Tongue (tissue), 2 donors: ENCODE results near the gene MYT1. TPM values are rescaled to one million over a fixed set of nuclear protein-coding genes. Genes with fewer than 3 reads are reported as not detected.

Experiments used
- DNase-seq: peaks from one replicate; pipeline ENCODE4 v3.0.0-alpha.2; 2015
- total RNA-seq: library from RNA; depleted of rRNA; stranded (reverse); fragments of >200 nt; gene quantifications from one replicate; pipeline ENCODE4 v1.2.3, GENCODE V29; 2014

The MYT1 gene
- total RNA-seq, 1 donor from 2014 or later, result 0.31 TPM

- no peak for DNase-seq
Measured at GRCh38 chr20:64219202-64219601, 55.0 kb downstream of the MYT1 start.

GRCh38 chr20:64219730-64220129 lies 55.5 kb downstream of the MYT1 start:
- DNase-seq, result no peak

DNA sequence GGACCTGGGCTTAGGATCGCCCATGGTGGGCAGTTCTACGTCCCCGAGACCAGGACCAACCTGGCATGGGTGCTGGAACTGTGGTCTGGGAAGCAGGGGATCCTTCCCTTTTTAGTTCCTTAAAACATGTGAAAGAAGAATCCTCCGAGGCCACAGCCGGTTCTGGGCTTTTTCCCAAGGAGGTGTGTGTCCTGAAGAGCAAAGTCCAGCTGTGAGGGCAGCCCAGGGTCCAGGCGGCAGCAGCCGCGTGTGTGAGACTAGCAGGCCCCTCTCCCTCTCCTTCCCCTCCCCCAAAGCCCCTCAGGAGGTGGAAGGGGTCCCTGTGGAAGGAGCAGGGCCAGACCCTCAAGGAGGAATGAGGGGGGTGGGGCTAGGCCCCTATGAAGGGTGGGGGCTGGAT lies 56.2 kb downstream of the MYT1 start:
- no peak for DNase-seq

- DNase-seq, result no peak
Measured at GRCh38 chr20:64220891-64221527, 56.8 kb downstream of the MYT1 start.

- peak; percentile 39 for DNase-seq
Measured at GRCh38 chr20:64222291-64222735, 58.1 kb downstream of the MYT1 start.

GRCh38 chr20:64222851-64223525 lies 58.7 kb downstream of the MYT1 start:
- peak; percentile 28 for DNase-seq

DNA sequence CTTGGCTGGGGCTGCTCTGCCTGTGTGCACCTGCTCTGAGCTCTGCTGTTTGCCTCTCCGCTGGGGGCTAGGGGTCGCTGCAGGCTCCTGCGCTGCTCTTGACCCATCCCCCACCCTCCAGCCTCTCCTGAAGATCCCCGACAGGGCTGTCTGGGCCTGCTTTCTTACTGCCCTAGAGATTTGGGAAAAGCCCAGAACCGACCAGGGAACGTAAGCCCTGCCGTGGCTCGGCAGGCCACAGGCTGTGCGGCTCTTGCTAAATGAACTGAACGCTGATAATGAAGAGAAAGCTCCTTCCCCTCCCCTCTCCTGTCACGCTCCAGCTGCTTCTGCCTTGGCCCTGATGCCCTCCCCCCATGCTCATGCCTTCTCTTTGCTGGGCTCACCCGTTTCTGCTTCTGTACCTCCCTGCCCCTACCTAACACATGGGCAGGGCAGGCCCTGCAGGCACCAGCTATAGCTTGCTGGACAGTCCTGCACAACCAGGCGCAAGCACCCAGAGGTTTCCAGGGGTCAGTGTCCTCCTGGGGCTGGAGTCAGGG lies 59.3 kb downstream of the MYT1 start:
- peak; percentile 86 for DNase-seq

- DNase-seq, result peak; percentile 95
Measured at GRCh38 chr20:64224351-64225170, 60.3 kb downstream of the MYT1 start.

DNA sequence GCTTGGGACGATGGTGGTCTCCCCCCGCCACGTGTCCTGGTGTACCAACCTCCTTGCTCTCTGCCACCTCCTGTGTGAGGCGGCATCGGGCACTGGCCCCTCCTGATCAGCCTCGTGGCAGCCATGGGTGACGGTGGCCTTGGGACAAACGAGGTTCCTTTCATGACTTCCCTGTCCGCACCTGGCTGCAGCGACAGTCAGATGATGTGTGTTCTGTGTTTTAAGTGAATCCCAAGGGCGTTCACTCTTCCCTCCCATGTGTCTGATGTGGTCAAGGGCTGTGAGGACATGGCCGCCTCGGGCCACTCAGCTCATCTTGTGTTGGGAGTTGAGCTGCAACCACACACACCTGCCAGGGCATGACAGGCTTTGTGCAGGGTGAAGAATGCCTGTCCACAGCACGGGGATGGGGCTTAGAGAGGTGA lies 60.9 kb downstream of the MYT1 start:
- no peak for DNase-seq

DNA sequence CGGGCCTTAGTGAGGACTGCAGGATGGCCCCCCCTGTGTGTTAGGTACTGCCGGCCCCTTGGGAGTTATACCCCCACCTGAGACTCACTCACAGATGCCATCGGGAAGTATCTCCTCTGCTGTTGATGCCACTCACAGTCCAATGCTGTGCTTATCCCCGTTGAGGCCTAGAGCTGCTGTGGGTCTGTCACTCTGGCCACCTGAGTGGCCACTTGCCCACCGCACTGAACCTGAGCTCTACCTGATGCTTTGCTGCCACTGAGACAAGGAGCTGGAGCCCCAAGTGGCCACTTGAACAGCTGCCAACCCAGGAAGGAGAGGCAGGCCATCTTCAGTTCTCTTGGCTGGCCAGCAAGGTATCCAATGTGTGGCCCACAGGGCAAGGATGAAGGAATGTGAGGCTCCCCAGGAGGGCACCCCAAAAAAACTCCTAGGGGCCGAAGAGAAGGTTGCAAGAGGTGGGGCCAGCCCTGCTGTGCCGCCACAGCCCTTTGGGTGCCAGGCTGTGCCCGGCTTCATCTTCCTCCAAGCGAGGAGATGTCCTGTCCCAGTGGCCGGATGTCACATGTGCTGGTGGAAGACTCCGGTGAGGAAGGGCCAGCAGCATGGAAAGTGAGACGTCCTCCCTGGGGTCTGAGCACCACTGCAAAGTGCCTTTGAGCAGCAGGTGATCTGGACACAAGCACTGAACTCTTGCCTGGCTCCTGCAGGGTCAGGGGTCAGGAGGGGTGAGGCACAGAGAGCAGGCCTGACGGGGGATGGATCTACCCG lies 61.8 kb downstream of the MYT1 start:
- no peak for DNase-seq

DNA sequence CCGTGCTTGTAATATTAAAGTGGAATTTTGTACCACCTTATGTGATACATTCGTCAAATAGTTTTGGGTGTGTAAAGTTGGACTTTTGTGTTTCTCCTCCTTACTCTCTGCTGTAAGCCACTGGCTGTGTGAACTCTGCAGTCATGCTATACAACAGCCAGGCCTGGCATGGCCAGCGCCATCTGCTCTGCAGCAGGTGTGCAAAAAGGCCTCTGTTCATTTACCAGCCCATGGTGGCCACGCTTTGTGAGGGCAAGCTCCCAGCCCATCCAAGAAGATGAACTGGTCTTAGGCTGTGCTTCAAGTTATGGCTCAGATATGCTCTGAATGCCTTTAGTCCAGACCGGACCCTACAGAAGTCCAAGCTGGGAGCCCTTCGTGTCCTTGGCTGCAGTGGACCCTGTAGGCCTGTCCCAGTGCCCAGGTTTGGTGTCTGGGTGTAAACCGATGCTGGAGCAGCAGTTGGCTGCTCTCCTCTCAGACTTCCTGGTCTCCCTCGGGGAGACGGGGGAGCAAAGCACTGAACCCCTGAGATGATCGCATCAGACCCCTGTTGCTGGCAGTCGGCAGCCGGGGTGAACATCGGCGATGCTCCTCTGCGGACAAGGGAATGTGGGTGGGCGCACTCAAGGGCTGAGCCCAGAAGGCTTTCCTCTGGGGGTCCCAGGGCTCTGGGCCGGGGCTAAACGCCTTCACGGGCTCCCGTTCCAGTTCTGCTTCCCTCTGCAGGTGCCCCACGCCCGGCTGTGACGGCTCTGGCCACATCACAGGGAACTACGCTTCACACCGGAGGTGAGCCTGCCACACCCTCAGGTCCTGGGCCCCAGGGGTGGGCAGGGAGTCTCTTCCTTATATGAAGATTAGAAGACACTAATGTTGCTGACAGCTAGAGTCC lies 62.7 kb downstream of the MYT1 start:
- DNase-seq, result peak; percentile 41

- no peak for DNase-seq
Measured at GRCh38 chr20:64228086-64228653, 63.9 kb downstream of the MYT1 start.

DNA sequence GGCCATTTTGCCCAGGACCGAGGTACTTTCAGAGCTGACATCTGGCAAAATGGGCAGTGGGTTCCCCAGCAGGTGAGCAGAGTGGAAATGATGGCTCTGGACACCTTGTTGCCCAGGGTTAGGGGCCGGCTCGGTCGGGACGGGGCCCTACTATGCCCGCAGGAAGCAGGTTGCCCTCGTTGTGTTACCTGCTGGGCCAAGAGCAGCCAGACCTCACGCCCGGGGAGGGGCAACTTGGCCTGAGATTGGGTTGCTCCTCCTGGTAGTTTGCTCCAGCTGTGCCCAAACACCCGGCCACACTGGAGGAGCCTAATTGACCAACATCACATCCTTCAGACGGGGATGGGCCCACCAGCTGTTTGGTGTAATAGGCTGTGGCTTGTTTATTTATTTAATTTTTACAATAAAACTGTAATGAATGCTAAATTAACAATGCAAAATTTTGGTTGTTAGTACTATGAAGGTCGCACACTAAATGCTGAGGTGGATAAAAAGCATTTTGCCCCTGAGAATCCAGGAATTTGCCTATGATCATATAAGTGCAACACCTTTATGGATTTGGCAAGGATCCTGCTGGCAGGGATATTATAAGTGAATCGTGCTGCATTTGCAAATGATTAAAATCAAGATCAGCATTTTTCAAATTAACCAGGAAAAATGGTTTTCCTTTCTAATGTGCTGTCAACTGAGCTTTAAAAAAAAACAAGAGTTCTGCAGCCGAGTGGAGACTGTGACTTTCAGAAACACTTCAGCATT lies 64.7 kb downstream of the MYT1 start:
- DNase-seq, result no peak

- no peak for DNase-seq
Measured at GRCh38 chr20:64229507-64230061, 65.3 kb downstream of the MYT1 start.

DNA sequence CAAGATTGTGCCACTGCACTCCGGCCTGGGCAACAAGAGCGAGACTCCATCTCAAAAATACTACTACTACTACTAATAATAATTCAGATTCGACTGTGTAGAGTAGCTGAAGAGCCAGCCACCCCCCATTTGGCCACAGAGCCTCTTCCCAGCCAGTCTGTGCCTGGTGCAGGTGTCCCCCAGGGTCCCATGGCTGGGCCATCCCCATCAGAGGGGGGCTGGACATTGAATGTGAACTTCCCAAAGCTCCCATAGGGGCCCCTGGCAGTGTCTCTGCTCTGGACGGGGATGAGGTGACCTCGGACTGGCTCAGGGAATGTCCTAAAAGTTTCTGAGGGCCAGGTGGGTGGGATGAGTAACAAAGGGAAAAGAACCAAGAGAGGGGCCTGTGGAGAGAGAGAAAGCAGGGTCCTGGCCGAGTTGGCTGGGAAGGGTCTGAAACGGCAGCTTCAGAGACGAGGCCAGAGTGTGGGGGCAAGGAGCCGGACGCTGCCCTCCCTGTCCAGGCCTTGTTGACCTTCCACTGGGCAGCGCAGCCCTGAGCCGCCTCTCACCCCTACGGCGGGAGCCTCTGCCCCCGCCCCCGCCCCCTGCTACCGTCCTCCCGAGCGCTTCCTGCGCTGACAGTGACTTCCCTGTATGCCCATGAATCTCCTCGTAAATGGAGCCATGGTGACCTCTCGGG lies 66.4 kb downstream of the MYT1 start:
- DNase-seq, result no peak

DNA sequence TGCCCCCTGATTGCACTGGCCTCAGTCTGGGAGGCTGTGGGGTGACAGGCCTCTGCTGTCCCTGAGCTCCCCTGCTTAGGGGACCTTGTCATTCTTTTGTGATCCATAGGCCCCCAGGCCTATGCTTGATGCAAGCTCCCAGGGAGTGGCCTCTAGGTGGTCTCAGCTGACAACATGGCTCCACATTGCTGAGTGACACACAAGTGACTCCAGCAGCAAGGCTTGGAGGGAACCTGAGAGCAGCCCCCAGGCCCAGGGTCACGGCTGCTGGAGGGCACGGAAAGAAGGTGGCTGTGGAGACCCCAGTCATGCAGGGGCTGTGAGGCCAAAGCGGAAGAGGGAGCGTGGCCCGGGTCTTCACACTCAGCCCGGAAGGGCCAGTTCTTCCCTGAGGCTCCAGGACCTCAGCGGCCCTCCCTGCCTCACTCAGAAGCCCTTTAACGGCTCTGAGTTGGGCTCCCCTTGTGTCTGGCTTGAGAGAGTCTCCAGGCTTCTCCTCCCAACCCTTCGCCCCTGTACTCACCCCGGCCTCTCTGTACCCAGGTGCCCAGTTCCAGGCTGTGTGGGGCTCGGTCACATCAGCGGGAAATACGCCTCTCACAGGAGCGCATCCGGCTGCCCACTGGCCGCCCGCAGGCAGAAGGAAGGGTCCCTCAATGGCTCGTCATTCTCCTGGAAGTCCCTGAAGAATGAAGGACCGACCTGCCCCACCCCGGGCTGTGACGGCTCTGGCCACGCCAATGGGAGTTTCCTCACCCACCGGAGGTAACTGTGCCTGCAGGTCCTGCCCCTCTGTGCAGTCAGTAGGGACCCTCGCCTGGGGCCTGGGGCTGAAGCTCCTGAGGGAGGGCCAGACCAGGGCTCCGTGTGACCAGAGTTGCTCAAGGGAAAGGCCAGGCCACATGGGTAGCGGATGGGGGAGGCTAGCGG lies 67.6 kb downstream of the MYT1 start:
- DNase-seq, result no peak

DNA sequence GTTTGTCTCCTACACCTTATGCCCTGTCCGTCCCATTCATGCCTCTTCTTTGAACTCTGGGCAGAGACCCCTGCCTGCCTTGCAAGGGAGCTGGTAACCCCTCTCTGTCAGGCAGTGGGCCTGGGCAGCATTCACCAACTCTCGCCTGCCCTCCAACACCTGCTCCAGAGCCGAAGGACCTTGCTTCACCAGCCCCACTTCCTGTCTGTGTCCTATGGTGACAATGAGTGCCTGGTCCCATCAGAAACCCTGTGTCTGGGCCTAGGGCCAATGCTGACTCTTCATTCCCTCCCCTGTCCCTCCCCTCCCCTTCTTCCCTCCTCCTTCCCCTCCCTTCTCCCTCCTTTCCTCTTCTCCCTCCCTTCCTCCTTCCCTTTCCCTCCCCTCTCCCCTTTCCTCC lies 68.5 kb downstream of the MYT1 start:
- peak; percentile 43 for DNase-seq

- peak; percentile 69 for DNase-seq
Measured at GRCh38 chr20:64233725-64234124, 69.5 kb downstream of the MYT1 start.
